PC-9 (cell line): ENCODE data around the gene ALK. TPM values are rescaled to one million over a fixed set of nuclear protein-coding genes. Genes with fewer than 3 reads are reported as not detected.

Source experiments
- BruUV-seq: library from RNA; stranded (reverse); fragments of 400-500 nt; replicated peaks from 2 replicates; lab custom pipeline; 2021; lab: Mats Ljungman, UMichigan
- CTCF ChIA-PET: fragments of 300-600 bp; sonication (Branson Sonifier 250); formaldehyde crosslinking; loops from one replicate; lab custom pipeline; 2022; ENCODE audit warnings: antibody characterized with exemption; lab: Charles Lee
- POLR2A ChIA-PET: fragments of 300-600 bp; sonication (Branson Sonifier 250); formaldehyde crosslinking; loops from one replicate; lab custom pipeline; 2022; ENCODE audit warnings: antibody characterized with exemption; ENCODE audit not compliant: unreplicated experiment; lab: Charles Lee
- DNase-seq, 2 experiments: peaks; one replicate each; pipeline versions ENCODE4 v3.0.0 to v3.0.0-alpha.2; 2015 to 2022; ENCODE audit warnings: mixed read lengths in 1 of 2
- H2AFZ ChIP-seq: fragments of 200-600 bp; sonication (generic); 2 replicates; pipeline ENCODE4 v1.8.1; 2017; ENCODE audit warnings: antibody characterized with exemption
- H3F3A ChIP-seq: fragments of 200-600 bp; sonication (generic); 2 replicates; pipeline ENCODE4 v1.8.1; 2017; ENCODE audit warnings: antibody characterized with exemption, mild to moderate bottlenecking, low read depth; ENCODE audit not compliant: insufficient read depth
- H3K27ac ChIP-seq: fragments of 200-600 bp; sonication (generic); 2 replicates; pipeline ENCODE4 v1.6.1; 2016; ENCODE audit warnings: mixed run types
- H3K27me3 ChIP-seq: fragments of 200-600 bp; sonication (generic); 2 replicates; pipeline ENCODE4 v1.6.1; 2016; ENCODE audit warnings: low read depth, mixed run types; ENCODE audit not compliant: insufficient read depth
- H3K36me3 ChIP-seq: fragments of 200-600 bp; sonication (generic); 2 replicates; pipeline ENCODE4 v1.6.1; 2016; ENCODE audit warnings: low read depth, mixed run types
- H3K4me1 ChIP-seq: fragments of 200-600 bp; sonication (generic); replicated peaks from 2 replicates; pipeline ENCODE4 v1.6.1; 2016; ENCODE audit warnings: mixed run types; ENCODE audit not compliant: insufficient read depth
- H3K4me2 ChIP-seq: fragments of 200-600 bp; sonication (generic); 2 replicates; pipeline ENCODE4 v1.6.1; 2017; ENCODE audit warnings: mixed run types
- H3K4me3 ChIP-seq: fragments of 200-600 bp; sonication (generic); 2 replicates; pipeline ENCODE4 v1.6.1; 2016; ENCODE audit warnings: mixed run types
- H3K79me2 ChIP-seq: fragments of 200-600 bp; sonication (generic); 2 replicates; pipeline ENCODE4 v1.6.1; 2017; ENCODE audit warnings: low read depth, mixed run types
- H3K9me2 ChIP-seq: fragments of 200-600 bp; sonication (generic); 2 replicates; pipeline ENCODE4 v1.8.1; 2017; ENCODE audit warnings: mild to moderate bottlenecking; ENCODE audit not compliant: insufficient read depth
- H3K9me3 ChIP-seq: fragments of 200-600 bp; sonication (generic); 2 replicates; pipeline ENCODE4 v1.8.1; 2016; ENCODE audit warnings: low read depth; ENCODE audit not compliant: insufficient read depth
- H4K20me1 ChIP-seq: fragments of 200-600 bp; sonication (generic); 2 replicates; pipeline ENCODE4 v1.8.1; 2017; ENCODE audit not compliant: insufficient read depth
- EZH2 ChIP-seq: fragments of 200-600 bp; sonication (generic); IDR thresholded peaks from 2 replicates; pipeline ENCODE4 v1.8.0; 2017; ENCODE audit warnings: antibody characterized with exemption, low read depth
- intact Hi-C: fragments of 100-400 bp; cut with micrococcal nuclease; formaldehyde crosslinking; loops from one replicate; pipeline ENCODE4 v1.10.0; 2022; ENCODE audit not compliant: unreplicated experiment
- total RNA-seq: library from RNA; stranded (reverse); gene quantifications from 2 replicates; pipeline ENCODE4 v1.2.3, GENCODE V29; 2021
- TF ChIP-seq, protein P1 (sequence below): fragments of 200-600 bp; sonication (generic); conservative IDR thresholded peaks from 2 replicates; pipeline ENCODE4 v1.6.1; 2017; ENCODE audit warnings: mixed run types, antibody characterized with exemption, mild to moderate bottlenecking, moderate library complexity

The ALK gene
- total RNA-seq, 1 experiment from 2014 or later, result not detected

DNA sequence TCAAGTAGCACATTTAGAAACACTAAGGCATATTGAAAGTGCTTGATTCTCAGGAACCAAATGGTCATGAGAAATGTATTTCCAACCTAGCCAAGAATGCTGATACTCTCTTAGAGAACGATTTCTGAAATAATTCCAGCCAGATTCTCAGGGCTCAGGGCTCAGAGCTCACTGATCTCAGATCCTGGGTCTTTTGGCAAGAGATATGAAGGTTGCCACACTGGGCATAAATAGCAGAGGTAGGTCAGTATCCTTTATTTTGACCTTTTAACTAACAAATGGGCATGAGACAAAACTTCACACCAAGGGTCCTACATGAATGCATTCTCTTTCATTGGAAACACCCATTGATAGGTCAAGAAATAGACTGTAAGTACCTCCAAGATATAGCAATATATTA lies 364.1 kb downstream of the ALK start:
- intact Hi-C loops, result no loop called here
- H3K27ac ChIP-seq, result no peak overlapping the region
- TF ChIP-seq EZH2, result no peak
- TF ChIP-seq, protein P1, sequence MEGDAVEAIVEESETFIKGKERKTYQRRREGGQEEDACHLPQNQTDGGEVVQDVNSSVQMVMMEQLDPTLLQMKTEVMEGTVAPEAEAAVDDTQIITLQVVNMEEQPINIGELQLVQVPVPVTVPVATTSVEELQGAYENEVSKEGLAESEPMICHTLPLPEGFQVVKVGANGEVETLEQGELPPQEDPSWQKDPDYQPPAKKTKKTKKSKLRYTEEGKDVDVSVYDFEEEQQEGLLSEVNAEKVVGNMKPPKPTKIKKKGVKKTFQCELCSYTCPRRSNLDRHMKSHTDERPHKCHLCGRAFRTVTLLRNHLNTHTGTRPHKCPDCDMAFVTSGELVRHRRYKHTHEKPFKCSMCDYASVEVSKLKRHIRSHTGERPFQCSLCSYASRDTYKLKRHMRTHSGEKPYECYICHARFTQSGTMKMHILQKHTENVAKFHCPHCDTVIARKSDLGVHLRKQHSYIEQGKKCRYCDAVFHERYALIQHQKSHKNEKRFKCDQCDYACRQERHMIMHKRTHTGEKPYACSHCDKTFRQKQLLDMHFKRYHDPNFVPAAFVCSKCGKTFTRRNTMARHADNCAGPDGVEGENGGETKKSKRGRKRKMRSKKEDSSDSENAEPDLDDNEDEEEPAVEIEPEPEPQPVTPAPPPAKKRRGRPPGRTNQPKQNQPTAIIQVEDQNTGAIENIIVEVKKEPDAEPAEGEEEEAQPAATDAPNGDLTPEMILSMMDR, result no peak

DNA sequence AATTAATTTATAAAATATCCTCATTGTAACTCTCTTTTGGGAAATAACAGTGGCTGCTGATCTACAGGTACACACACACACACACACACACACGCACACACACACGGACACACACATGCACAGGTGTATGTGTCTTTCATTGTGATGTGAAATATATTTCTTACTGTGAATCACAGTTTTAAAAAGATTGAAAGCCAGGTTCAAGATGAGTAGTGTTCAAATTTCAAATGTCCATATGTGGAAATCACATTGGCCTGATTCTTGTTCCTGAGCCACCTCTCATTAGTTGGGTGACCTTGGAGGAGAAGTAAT lies 372.4 kb downstream of the ALK start:
- no peak for DNase-seq
- intact Hi-C loops, result no loop called here
- no peak for TF ChIP-seq EZH2
- TF ChIP-seq, protein P1, result no peak
- no peaks in the 10 kb centered on the region for H3K4me1 ChIP-seq
- no peak overlapping the region for H2AFZ ChIP-seq
- H3K79me2 ChIP-seq, result no peaks in the 10 kb centered on the region
- H3K27ac ChIP-seq, result no peak overlapping the region
- H3F3A ChIP-seq, result no peaks in the 10 kb centered on the region
- no peaks in the 10 kb centered on the region; the same call in 1 of the 2 replicates for H4K20me1 ChIP-seq
- H3K4me2 ChIP-seq, result no peak overlapping the region
- H3K36me3 ChIP-seq, result no peaks in the 10 kb centered on the region
- H3K9me3 ChIP-seq, result no peaks in the 10 kb centered on the region
- BruUV-seq, result no TSS peak
- peaks cover 44% of the 10 kb centered on the region for H3K27me3 ChIP-seq
- ChIA-PET CTCF (no interaction called here), POLR2A (no interaction called here)
- H3K4me3 ChIP-seq, result no peak overlapping the region
- H3K9me2 ChIP-seq, result no peaks in the 10 kb centered on the region

More for the DNA sequence above, 364.1 kb downstream of the ALK start:
- H3K9me3 ChIP-seq, result no peaks in the 10 kb centered on the region
- no peak overlapping the region for H3K4me3 ChIP-seq
- peaks cover 7% of the 10 kb centered on the region; the same call in 1 of the 2 replicates for H3K27me3 ChIP-seq
- POLR2A ChIA-PET, result no interaction called here
- no peaks in the 10 kb centered on the region for H3K79me2 ChIP-seq
- H3K9me2 ChIP-seq, result no peaks in the 10 kb centered on the region
- CTCF ChIA-PET, result no interaction called here
- H2AFZ ChIP-seq, result no peak overlapping the region
- BruUV-seq, result no TSS peak
- H3F3A ChIP-seq, result no peaks in the 10 kb centered on the region
- DNase-seq, result no peak
- no peaks in the 10 kb centered on the region for H4K20me1 ChIP-seq
- no peak overlapping the region for H3K4me2 ChIP-seq
- H3K36me3 ChIP-seq, result no peaks in the 10 kb centered on the region
- H3K4me1 ChIP-seq, result no peaks in the 10 kb centered on the region

DNA sequence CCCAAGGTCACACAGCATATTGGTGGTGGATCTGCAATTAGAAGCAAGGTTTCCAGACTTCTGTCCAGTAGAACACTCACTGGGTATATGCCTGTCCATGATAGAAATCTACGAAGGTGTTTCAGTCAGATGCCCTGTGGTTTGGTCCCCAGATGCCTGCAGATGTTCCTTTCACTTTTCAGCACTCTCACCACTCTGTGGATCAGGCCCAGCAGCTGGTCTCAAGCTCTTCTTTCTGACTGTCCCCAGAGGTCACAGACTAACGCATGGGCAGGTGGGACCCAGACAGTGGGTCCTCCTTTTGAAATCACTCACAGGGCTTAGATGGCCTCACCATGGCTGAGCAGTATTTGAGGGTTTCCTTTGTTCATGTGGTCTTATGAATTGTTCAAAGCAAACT lies 376.5 kb downstream of the ALK start:
- Histone ChIP-seq H2AFZ (no peak overlapping the region), H3F3A (no peaks in the 10 kb centered on the region), H3K4me2 (no peak overlapping the region), H3K79me2 (no peaks in the 10 kb centered on the region), H3K4me1 (no peaks in the 10 kb centered on the region), H3K36me3 (no peaks in the 10 kb centered on the region), H3K9me2 (no peaks in the 10 kb centered on the region), H4K20me1 (no peaks in the 10 kb centered on the region; the same call in 1 of the 2 replicates), H3K27ac (no peak overlapping the region), H3K9me3 (no peaks in the 10 kb centered on the region), H3K27me3 (peaks cover 44% of the 10 kb centered on the region), H3K4me3 (no peak overlapping the region)
- TF ChIP-seq, protein P1, result no peak
- no peak for TF ChIP-seq EZH2
- no peak for DNase-seq
- CTCF ChIA-PET, result no interaction called here
- no TSS peak for BruUV-seq
- intact Hi-C loops, result no loop called here
- POLR2A ChIA-PET, result no interaction called here
